WI38 (cell line): Measurements from ENCODE around the gene MAFG.

Experiments used
- H3K4me3 ChIP-seq: 2 replicates; pipeline ENCODE4 v1.5.1; 2011; ENCODE audit warnings: low read depth, mild to moderate bottlenecking, control low read depth, low read length
- TF ChIP-seq, protein P1 (sequence below): IDR thresholded peaks from 2 replicates; pipeline ENCODE4 v1.5.1; 2012; ENCODE audit warnings: low read depth, mild to moderate bottlenecking, control low read depth, low read length

The MAFG gene

DNA sequence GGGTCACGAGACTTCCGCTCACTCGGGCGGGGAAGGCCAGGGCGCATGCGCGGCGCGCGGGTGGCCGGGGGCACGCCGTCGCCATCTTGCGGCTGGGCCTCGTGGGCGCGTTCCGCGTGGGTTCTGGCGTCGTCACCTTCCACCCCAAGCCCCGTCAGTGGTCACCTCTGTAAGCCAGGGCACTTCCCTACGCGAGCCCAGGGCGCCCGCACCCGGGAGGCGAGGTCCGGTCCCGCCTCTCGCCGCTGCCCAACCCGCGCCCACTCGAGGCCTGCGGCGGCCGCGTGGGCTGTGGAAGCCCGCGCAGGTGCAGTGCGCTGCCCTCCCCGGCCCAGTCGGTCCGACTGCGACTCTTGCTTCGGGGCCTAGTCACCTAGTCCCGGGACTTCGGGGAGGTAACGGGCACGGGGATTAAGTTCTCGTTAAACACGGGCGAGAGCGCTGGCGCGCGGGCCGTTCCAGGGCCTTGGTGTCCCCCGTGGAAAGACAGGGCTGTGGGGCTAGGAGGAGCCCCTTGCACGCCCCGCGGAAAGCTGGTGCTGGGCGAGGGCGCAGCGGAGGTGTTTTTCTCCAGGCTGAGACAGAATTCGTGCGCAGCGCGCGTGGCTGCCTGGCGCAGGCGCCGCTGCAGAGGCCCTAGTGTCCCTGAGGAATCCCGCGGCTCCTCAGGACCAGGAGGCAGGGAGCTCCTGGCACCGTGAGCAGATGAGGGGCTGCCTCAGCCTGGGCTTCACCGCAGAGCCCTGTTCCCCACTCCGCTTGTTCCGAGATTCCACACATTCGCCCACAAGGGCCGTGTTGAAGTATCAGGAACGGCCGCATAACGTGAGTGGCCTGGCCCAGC is 55.9 kb downstream of the MAFG start:
- peak overlapping the region; percentile 69 for H3K4me3 ChIP-seq
- TF ChIP-seq, protein P1, sequence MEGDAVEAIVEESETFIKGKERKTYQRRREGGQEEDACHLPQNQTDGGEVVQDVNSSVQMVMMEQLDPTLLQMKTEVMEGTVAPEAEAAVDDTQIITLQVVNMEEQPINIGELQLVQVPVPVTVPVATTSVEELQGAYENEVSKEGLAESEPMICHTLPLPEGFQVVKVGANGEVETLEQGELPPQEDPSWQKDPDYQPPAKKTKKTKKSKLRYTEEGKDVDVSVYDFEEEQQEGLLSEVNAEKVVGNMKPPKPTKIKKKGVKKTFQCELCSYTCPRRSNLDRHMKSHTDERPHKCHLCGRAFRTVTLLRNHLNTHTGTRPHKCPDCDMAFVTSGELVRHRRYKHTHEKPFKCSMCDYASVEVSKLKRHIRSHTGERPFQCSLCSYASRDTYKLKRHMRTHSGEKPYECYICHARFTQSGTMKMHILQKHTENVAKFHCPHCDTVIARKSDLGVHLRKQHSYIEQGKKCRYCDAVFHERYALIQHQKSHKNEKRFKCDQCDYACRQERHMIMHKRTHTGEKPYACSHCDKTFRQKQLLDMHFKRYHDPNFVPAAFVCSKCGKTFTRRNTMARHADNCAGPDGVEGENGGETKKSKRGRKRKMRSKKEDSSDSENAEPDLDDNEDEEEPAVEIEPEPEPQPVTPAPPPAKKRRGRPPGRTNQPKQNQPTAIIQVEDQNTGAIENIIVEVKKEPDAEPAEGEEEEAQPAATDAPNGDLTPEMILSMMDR, result no peak

DNA sequence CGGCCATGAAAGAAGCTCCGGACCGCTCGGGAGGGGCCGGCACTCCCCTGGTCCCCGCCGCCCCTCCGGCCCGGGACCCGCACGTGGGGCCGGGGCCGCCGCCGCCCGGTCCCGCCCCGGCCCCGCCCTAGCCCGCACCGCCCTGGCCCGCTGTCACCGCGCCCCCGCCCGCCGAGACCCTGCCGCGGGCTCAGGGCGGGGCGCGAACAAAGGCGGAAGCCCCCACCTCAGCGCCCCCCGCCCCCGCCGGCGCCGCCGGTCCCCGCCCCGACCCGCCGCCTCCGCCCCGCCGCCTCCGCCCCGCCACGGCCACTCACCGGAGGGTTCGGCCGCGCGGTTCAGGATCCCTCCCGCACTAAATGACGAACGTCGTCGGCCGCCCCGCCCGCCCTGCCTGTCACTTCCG is 56.6 kb downstream of the MAFG start, which contains the start of gene ARHGDIA:
Gene ARHGDIA (minus strand): TSS at position 357 of the 406 bp plus-strand sequence. CDS start 1,407 bp downstream, outside the sequence.
- peak within 1 kb of the TSS; percentile 73 for H3K4me3 ChIP-seq
- TF ChIP-seq, protein P1, result no peak

DNA sequence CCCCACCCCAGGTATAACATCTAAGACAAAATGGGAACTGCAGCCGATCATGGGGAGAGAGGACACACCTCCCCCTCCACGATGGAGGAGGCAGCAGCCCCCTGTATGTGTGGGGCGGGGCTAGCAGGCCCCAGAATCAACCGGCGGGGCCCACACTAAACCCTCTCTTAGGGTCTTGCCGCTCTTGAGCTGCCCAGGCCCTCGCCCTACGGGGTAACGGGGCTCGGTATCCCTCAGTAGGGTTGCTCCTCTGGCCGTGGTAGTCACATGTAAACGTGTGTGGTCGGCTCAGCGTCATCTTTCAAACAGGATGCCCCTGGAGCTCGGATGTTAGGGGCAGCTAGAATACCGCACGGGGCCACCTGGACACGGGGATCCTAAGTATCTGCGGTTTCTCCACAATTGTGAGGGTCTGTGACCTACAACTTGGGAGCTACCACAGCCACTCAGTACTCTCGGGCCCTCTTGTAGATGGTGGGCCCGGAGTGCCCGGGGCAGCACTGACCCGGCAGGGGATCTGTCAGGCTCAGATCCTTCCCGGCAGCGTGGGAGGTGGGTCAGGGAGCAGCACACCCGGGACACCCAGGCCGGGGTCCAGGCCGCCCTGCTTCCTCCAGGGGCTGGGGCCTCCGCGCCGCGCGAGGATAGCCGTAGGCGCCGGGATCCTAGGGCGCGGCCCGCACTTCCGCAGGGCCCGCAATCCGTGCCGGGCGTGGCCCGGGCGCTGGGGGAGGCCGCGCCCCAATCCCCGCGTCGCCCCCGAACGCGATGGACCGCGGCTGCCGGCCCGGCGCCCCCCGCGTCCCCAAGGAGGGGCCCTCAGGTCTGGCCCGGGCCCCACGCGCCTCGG is 57.2 kb downstream of the MAFG start:
- TF ChIP-seq, protein P1, result no peak
- peak overlapping the region; percentile 73 for H3K4me3 ChIP-seq

DNA sequence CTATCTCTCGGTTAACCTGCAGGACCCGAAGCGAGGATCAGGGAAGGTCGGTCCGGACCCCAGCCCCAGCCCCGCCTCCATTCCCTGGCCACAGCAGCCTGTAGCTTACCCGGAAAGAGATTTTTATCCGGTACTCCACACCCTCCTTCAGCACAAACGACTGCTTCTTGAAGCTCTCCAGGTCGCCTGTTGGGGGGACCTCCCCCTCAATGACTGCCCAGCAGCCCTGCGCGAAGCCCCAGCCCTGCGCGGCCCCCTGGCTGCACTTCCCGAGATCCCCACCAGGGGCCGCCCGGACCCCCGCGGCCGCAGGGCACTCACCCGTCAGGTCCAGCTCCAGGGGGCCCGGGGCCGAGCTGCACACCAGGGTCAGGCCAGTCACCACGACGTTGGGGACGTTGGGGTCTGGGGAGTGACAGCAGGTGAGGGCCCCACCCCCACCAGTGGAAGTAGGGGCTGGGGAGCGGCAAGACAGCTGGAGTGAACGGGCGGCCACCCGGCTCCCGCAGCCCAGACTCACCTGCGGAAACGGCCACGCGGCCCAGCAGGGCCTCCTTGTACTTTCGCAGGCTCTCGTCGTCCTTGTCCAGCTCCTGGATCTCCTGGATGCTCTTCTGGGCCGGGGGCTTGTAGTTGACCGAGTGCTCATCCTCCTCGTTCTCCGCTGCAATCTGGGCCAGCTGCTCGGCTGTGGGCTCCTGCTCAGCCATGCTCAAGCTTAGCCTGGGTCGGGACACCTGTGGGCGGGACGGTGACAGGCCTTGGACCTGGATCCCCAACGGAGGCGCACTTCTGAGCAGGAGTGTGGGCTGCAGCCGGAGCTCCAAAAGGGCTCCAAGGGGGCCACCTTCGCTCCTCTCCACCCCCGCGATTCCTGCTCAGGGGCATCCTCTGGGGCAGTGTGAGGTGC is 58.1 kb downstream of the MAFG start:
- H3K4me3 ChIP-seq, result peak overlapping the region; percentile 73
- TF ChIP-seq, protein P1, result peak; percentile 96

DNA sequence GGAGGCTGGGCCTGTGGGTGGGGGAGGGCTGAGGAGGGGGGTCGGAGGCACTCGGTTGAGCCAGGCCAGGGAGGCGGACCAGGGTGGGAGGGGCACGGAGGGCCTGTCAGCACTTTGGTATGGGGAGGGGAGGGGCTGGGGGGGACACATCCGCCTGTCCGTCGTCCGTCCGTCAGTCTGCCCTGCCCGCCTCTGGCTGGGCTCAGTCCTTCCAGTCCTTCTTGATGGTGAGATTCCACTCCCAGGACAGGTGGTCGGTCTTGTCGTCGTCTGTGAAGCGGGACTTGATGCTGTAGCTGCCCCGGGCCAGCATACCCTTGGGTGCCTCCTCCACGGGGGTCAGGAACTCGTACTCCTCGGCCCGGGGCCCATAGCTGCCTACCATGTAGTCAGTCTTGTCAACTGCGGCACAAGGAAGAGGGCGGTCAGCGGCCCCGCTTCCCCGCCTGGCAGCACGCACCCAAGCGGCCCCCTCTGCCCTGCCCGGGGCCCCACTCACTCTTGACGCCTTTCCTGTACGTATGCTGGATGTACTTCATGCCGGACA is 58.8 kb downstream of the MAFG start:
- TF ChIP-seq, protein P1, result no peak
- H3K4me3 ChIP-seq, result peak overlapping the region; percentile 73
